ENCODE results near the gene ARMH3.
A peak's percentile ranks its signal among the peaks of the same experiment; 100 is the strongest.

The ARMH3 gene

DNA sequence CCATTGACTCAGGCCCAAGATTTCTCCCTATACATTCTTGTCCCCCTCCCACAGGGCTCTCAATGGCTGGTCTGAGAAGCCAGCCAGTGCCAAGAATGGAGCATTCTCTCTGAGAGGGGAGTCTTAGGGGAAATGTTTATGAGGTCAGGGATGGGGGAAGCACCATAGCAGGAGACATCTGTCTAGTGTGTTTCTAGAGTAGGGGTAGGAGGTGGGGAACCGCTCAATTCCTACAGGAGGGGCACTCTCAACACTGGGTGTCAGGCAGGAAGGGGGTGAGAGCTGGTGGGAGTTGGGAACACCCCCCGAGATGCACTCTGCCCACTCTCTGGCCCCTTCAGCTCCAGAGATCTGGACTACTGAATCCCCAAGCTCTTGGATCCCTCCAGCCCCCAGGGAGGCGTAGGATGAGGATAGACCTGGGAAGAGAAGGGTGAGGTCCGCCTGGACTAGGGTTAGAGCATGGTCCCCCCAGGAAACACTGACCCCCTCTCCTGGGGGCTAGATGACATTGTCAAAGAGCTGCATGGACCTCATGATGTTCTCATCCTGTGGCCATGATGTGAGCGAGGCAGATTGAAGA is 229.0 kb downstream of the ARMH3 start:
- peak; percentile 31 for DNase-seq

DNA sequence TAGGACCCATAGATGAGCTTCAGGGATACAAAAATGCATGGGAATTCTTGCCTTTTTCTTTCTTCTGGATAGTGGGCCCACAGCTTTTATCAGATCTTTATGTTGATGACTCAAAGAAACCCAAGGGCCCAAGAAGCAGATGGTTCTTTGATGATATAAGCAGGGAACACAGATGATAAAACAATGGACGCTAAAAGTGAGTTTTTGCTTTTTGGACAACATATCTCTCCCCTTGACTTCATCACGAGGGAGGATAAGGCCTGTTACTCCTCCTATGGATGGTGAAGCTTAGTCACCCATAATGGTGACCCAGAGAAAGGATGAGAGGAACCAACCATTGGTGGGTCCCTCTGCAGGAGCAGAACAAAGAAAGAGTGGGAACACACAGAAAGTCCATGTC is 231.2 kb downstream of the ARMH3 start:
- no peak for DNase-seq

DNA sequence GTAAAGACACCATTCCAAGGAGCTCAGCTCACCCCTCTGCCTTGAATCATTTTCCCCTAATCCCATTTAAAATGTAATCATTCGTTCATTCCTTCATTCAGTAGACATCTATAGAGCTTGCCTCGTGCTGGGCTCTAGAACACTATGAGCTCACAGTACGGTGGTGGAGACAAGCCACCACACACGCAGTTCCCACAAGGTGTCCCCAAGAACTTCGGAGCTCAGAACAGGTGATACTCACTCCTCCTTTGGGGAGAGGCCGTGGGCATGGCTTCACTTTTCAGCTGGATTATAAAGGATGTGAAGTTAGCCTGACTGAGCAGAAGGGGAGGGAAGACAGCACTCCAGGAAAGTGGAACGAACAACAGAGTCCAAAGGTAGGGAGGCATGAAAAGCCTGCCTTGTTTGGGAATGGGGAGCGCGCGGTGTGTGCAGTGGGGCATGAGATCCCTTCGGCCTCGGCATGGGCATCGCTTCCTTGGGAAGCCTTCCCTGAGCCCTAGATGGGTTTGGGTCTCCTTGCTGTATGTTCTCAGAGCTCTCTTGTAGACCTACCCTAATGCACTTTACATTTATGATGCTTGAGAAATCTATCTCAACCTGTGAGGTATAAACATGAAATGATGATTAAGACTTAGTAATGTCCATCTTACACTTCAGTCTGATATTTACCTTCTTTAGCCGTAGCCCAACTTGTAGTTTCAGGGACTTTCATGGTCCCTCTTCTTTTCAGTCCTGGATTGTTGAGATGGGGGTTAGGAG is 236.9 kb downstream of the ARMH3 start:
- no peak for DNase-seq

DNA sequence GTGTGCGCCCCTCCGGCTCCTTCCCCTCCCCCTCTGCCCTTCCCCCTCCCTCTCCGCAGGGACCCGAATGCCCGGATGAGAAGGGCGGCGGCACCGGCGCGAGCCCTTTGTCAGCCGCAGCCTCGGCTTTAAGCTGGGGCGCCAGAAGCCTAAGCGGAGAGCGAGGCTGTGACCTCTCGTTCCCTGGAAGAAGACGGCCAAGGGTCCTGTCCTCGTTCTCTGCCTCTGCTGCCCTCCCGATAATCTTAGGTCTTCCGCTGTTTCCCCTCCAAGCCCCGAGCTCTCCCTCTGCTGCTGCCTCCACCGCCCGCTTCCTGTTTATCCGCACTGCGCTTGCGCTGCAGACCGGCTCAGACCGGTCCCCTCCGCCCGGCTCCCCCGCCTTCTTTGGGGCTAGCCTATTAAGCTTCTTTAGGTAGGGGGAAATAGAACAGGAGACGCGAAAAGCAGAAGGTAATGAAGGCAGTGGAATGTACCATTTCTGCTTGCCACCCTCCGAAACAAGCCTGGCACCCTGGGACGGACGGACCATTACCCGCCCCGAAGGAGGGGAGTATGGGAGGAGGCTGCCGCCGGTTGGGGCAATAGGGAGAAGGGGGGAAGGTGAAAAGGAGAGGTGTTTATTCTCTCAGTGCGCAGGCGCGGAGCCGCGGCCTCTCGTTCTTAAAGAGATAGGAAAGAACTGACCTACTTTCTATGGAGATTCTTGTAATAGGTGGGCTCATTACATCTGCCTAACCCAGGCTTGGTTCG is 237.7 kb downstream of the ARMH3 start, which contains the start of gene OGA:
Gene OGA (minus strand): TSS at position 326 of the 753 bp plus-strand sequence. CDS start 422 bp downstream, outside the sequence.
- peak; percentile 100 for DNase-seq

DNA sequence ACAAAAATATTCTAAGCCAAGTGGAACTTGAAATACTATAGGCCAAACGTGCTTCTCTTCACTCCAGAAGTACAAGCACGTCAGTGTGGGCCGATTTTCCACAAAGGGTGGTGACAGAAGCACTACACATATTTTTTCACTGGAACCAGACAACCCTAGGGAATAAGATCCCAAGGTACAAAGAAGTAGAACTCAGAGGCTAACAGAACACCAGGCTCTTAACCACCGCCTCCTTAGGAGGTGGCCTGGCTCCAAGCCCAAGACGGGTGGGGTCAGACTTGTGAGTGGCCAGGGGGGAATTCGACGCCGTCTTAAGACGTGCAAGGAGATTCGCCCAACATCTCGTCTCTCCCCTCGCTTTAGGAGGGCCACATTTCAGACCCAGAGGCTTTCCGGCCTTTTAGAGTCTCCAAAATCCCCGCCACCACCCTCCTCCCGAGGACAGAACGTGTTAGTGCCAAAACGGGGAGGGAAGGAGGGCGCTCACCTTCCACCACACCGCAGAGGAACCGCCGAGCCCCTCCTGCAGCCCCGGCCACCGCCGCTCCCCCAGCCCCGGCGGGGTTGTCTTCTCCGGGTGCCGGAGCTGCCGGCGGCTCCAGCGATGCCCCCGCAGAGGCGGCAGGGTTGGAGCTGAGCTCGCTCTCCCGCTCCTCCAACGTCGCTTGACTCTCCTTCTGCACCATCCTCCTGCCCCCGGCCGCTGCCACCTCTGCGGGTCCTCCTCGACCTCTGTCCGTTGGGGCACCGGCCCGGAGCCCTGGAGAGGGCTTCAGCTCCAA is 238.4 kb downstream of the ARMH3 start:
- DNase-seq = peak; percentile 80

DNA sequence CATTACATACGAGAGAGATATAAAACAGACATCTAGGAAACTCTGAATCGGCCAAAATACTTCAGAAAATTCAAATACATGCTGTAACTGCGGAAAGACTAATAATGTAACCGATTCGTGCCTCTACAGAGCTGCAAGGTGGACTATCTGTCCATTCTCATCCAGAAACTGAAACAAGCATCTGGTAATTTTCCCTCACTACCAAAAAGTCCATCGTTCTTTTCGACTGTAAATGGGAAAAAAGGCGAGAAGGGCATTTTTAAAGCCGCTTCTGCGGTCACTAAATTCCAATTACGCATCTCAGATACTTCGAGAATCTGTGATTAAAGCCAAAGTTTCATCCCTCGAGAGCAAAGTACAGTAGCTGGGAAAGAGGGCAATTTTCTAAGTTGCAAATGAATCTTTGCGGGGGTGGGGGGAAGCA is 239.0 kb downstream of the ARMH3 start:
- no peak for DNase-seq

DNA sequence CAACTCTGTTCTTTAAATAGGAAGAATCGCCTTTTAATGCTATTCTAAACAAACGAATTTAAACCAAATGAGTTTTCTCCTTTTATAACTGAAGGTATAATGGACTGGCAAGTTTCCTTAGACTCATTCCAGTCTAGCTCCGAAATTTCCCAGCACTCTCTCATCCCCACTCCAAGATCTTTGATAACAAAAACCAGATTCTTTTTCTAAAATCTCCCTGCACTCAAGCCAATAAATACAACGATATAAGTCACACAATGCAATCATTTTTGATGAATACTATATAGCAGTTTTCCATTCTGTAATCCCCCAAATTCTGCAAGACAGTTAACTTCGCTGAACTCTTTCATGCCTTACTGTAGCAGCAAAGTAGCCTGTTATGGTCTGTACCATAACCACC is 239.6 kb downstream of the ARMH3 start:
- DNase-seq = no peak

DNA sequence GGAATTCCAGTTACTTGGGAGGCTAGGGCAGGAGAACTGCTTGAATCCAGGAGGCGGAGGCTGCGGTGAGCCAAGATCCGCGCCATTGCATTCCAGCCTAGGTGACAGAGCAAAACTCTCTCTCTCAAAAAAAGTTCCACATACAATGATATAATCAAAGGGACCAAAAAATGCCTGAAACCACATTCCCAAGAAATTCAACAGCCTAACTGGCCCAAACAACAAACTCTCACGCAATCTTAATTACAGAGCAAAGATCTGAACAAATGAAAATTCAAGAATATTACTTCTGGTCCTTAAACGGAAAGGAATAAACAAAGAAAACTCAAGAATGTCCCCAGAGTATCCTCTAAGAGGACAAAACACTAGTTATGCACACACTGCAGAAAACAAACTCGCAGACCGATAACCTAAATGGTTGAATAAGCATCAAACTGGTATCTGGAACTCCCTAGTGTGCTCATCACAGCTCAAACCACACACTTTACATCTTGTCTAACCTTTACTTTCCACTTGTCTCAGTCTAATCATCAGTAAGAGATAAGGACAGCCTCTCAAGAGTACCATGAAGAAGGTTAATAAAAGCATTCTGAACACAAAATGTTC is 241.4 kb downstream of the ARMH3 start:
- DNase-seq = no peak

DNA sequence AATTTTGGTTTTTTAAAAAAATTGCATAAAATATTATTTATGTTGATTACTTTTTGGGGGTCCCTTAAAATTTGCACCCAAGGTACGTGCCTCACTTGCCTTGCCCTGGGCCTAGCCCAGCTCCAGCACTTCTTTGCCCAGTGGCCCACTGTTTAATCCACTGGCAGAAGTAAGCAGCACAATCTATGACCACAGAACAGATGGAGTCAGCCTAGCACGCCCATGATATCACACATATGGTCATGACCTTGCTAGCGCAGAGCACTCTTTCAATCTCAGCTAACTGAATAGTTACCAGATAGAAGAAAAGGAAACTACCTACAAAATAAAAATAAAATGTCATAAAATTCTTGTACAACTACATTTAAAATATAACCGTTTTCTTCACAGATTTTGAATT is 243.4 kb downstream of the ARMH3 start:
- no peak for DNase-seq

DNA sequence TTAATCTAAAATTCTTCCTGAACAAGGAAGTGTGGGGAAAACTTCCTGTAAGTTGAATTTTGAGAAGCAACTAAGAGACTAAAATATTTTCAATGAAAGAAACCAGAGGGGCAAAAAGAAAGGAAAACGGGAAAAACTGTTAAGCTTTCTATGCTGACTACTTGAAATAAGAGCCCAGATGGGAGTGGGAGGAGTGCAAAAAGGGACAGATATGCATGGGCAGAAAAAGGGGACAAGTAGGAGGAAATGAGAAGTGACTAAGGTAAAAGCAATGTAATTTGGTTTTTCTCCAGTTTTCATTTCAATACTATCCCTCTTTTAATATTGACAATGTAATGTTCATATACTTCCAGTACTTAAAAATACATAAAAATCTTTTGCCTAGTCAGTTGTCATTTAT is 248.8 kb downstream of the ARMH3 start:
- no peak for DNase-seq

DNA sequence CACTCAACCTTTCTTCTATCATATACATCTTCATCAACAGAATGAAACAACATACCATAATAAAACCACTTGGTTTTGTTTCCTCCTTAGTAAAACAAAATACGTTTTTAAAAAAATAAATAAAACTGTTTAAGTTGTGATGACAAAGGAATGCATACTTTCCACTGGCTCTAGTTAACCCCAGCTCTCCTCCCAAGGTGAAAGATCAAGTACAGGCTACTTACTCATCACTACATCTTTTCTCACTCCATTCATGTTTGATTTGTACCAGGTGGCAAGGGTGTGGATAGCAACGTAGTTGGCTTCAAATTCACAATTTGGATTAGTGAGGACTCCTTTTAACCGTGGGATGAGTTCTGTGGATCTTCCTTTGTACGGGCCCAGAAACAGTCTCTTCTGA is 252.5 kb downstream of the ARMH3 start:
- DNase-seq = no peak

DNA sequence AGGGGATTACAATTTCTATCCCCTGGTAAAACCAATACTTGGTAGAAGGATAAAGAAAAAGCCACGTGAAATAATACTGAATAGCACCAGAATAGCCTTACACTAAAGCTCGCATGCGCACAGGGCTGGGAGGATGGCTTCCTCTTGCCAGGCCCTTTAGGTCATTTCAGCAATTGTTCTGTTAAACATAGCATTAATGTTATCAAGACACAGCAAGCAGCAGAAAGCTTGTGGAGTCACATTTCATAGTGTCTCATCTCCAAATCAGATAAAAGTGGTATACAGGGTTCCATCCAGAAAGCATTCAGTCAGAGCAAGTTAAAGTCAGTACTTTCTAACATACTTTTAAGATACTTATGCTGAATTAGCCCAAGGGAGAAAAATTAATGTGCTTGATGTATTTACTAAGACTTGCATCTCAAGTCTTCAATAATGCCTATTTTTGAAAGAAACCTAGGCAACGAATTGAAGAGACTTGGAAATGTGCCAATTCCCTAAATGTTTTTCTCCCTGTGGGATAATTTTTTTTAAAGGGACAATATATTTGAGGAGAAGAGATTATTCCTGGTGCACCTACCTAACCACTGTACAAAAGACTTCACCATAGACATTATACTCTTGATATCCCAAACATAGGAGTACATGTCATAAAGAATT is 258.4 kb downstream of the ARMH3 start:
- no peak for DNase-seq

All from islet precursor cell (in vitro differentiated cells).